Activated B cell treated with CpG ODN at 0.5 μM for 24 hours (primary cell): Measurements from ENCODE around the gene IMPACT. TPM values are rescaled to one million over a fixed set of nuclear protein-coding genes. Genes with fewer than 3 reads are reported as not detected.
A peak's percentile ranks its signal among the peaks of the same experiment; 100 is the strongest.

ENCODE experiments used
- ATAC-seq: fragments of 200-7000 bp; cut with Tn5 transposase; one replicate; pipeline ENCODE4 v1.10.0; 2021; ENCODE audit warnings: low read depth, mild to moderate bottlenecking, moderate library complexity
- CTCF ChIA-PET: fragments of 350-600 bp; sonication (Branson Sonifier 250); formaldehyde crosslinking; loops from one replicate; lab custom pipeline; 2021; ENCODE audit warnings: antibody characterized with exemption; lab: Charles Lee
- POLR2A ChIA-PET: fragments of 350-600 bp; sonication (Branson Sonifier 250); formaldehyde crosslinking; loops from one replicate; lab custom pipeline; 2021; ENCODE audit warnings: antibody characterized with exemption; lab: Charles Lee
- DNase-seq: peaks from one replicate; pipeline ENCODE4 v3.0.0; 2022
- H3K27ac Mint-ChIP-seq: one replicate; pipeline ENCODE4 v1.8.0; 2020; ENCODE audit warnings: mixed read lengths
- H3K27me3 Mint-ChIP-seq: one replicate; pipeline ENCODE4 v1.8.0; 2021; ENCODE audit warnings: mixed read lengths
- H3K36me3 Mint-ChIP-seq: one replicate; pipeline ENCODE4 v1.8.0; 2021; ENCODE audit warnings: low read depth, mixed read lengths
- H3K4me1 Mint-ChIP-seq: one replicate; pipeline ENCODE4 v1.8.0; 2021; ENCODE audit warnings: mixed read lengths
- H3K4me3 Mint-ChIP-seq: one replicate; pipeline ENCODE4 v1.8.0; 2020; ENCODE audit warnings: mild to moderate bottlenecking, mixed read lengths
- H3K9me3 Mint-ChIP-seq: one replicate; pipeline ENCODE4 v1.8.0; 2020; ENCODE audit warnings: mixed read lengths
- CTCF ChIP-seq: fragments of 200-600 bp; IDR thresholded peaks from one replicate; pipeline ENCODE4 v1.8.0; 2022; ENCODE audit warnings: antibody characterized with exemption, mild to moderate bottlenecking
- intact Hi-C: fragments of 100-400 bp; cut with micrococcal nuclease; formaldehyde crosslinking; loops from one replicate; pipeline ENCODE4 v1.15.1; 2024
- total RNA-seq: library from RNA; stranded (reverse); gene quantifications from 2 replicates; pipeline ENCODE4 v1.2.3, GENCODE V29; 2022

Gene IMPACT
- total RNA-seq, 1 donor from 2014 or later = 17.4 TPM

- intact Hi-C loops = no loop called here
- Mint-ChIP-seq H3K4me3 (peak overlapping the region; percentile 65), H3K9me3 (no peaks in the 10 kb centered on the region), H3K4me1 (peaks cover 29% of the 10 kb centered on the region), H3K27me3 (peaks cover 3% of the 10 kb centered on the region), H3K36me3 (no peaks in the 10 kb centered on the region), H3K27ac (peak overlapping the region; percentile 25)
- ATAC-seq = peak; percentile 59
- TF ChIP-seq CTCF = no peak
- POLR2A ChIA-PET = interaction anchor here (0.5 to 1.0 kb wide), 3 partner anchors 315 to 1948 kb away, joined by 3 to 4 read pairs (median 3); no protein-coding TSS in a partner anchor
- no peak for DNase-seq
- CTCF ChIA-PET = interaction anchor here (1.3 to 5.5 kb wide), 3 partner anchors 132 to 316 kb away, joined by 5 to 110 read pairs (median 6); no protein-coding TSS in a partner anchor
These were observed 65.7 kb downstream of the IMPACT start for GRCh38 chr18:24491927-24492834.

GRCh38 chr18:24494586-24494985, 68.1 kb downstream of the IMPACT start:
- Mint-ChIP-seq H3K27ac (no peak overlapping the region), H3K36me3 (no peaks in the 10 kb centered on the region), H3K4me1 (peaks cover 17% of the 10 kb centered on the region), H3K9me3 (no peaks in the 10 kb centered on the region), H3K27me3 (peaks cover 3% of the 10 kb centered on the region), H3K4me3 (no peak overlapping the region)
- DNase-seq = no peak
- POLR2A ChIA-PET = no interaction called here
- TF ChIP-seq CTCF = no peak
- CTCF ChIA-PET = no interaction called here
- intact Hi-C loops = no loop called here
- ATAC-seq = no peak

GRCh38 chr18:24497031-24497754, 70.7 kb downstream of the IMPACT start:
- no peak for TF ChIP-seq CTCF
- DNase-seq (no peak), ATAC-seq (no peak)
- no peak overlapping the region for H3K27ac Mint-ChIP-seq
- POLR2A ChIA-PET = no interaction called here
- peaks cover 10% of the 10 kb centered on the region for H3K4me1 Mint-ChIP-seq
- CTCF ChIA-PET = interaction anchor here (2.3 kb wide), 1 partner anchor 9 kb away, joined by 14 read pairs; no protein-coding TSS in a partner anchor
- intact Hi-C loops = no loop called here
- no peaks in the 10 kb centered on the region for H3K36me3 Mint-ChIP-seq
- H3K9me3 Mint-ChIP-seq = no peaks in the 10 kb centered on the region
- no peak overlapping the region for H3K4me3 Mint-ChIP-seq
- peaks cover 3% of the 10 kb centered on the region for H3K27me3 Mint-ChIP-seq

GRCh38 chr18:24499814-24500213, 73.3 kb downstream of the IMPACT start:
- ChIA-PET POLR2A (no interaction called here), CTCF (interaction anchor here (1.9 kb wide), 1 partner anchor 11 kb away, joined by 5 read pairs; no protein-coding TSS in a partner anchor)
- ATAC-seq (no peak), DNase-seq (no peak)
- Mint-ChIP-seq H3K27ac (no peak overlapping the region), H3K4me1 (no peaks in the 10 kb centered on the region), H3K9me3 (no peaks in the 10 kb centered on the region), H3K36me3 (no peaks in the 10 kb centered on the region), H3K27me3 (peaks cover 5% of the 10 kb centered on the region), H3K4me3 (no peak overlapping the region)
- intact Hi-C loops = no loop called here
- no peak for TF ChIP-seq CTCF

- intact Hi-C loops = no loop called here
- Mint-ChIP-seq H3K4me3 (no peak overlapping the region), H3K27me3 (peaks cover 5% of the 10 kb centered on the region), H3K36me3 (no peaks in the 10 kb centered on the region), H3K4me1 (no peaks in the 10 kb centered on the region), H3K9me3 (no peaks in the 10 kb centered on the region), H3K27ac (no peak overlapping the region)
- no peak for ATAC-seq
- DNase-seq = no peak
- no peak for TF ChIP-seq CTCF
- POLR2A ChIA-PET = no interaction called here
- CTCF ChIA-PET = interaction anchor here (1.9 kb wide), 1 partner anchor 11 kb away, joined by 5 read pairs; no protein-coding TSS in a partner anchor
These were observed 73.7 kb downstream of the IMPACT start for GRCh38 chr18:24500217-24500616.
